HG03159 (cell line): ENCODE data around the gene ACVR1.
"Not testable (repeated sequence)": the region's sequence is repeated elsewhere in the genome, so short reads cannot be mapped to it uniquely, and the experiment has no call there.

Experiments used
- ATAC-seq: cut with Tn5 transposase; IDR thresholded peaks from one replicate; pipeline ENCODE4 v1.9.1; 2021; ENCODE audit warnings: mild to moderate bottlenecking, moderate library complexity; ENCODE audit not compliant: unreplicated experiment

Gene ACVR1

GRCh38 chr2:157769856-157770255 lies 106.3 kb downstream of the ACVR1 start:
- ATAC-seq, result no peak

DNA sequence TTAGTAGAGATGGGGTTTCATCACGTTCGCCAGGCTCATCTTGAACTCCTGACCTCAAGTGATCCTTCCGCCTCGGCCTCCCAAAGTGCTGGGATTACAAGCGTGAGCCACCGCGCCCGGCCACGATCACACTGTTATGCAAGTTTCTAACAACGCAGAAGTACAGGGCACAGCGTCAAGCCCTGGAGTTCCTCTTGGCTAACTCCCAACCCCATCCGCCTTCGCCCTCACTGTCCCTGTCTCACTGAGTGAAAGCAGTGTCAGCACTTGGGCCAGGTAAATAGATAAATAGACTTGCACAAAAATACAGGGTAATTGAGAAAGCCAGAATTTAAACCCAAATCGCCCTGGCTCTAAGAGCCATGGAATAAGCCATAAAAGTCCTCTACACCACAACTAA lies 111.7 kb downstream of the ACVR1 start:
- no peak for ATAC-seq

DNA sequence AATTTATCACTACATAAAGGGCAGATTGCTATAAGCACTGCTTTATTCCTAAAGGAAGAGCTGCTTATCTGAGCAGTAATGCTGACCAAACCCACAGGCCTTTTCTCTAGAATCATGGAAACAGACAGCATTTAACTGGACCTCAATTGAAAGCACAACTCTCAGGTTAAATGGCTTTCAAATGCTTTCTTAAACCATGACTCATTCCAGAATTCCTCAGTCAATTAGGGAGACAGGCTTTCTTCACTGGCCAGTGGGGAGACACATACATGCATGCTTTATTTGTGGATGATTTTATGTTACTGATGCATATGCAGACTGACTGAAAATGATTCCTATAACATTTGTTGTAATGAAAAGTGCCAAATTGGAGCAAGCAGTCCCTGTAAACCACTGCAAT lies 114.6 kb downstream of the ACVR1 start:
- ATAC-seq, result no peak

DNA sequence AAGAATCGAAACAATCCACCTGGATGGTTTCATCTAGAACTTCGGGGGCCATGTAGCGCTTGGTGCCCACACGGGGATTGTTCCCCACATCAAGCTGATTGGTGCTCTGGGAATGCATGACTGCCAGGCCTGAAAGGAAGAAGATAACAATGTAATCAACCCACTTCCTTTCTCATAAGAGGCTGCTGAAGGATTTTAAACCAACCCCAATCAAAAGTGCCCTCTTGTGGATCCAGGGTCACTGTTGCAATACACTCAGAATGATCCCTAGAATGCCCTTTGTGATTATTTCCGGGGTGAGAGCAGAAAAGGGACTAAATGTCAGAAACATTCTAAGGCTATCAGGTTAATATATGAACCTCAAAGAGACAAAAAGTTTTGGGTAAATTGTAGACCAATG lies 115.2 kb downstream of the ACVR1 start:
- no peak for ATAC-seq

- no peak for ATAC-seq
Observed at GRCh38 chr2:157759855-157760254, 116.3 kb downstream of the ACVR1 start.

DNA sequence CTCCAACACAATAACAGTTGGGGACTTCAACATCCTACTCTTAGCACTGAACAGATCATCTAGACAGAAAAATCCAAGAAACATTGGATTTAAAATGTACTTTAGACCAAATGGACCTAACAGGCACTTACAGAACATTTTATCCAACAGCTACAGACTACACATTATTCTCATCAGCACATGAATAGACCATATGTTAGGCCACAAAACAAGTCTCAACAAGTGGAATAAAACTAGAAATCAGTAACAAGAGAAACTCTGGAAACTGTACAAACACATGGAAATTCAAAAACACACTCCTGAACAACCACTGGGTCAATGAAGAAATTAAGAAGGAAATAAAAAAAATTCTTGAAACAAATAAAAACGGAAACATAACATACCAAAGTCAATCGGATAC lies 117.5 kb downstream of the ACVR1 start:
- ATAC-seq, result no peak

DNA sequence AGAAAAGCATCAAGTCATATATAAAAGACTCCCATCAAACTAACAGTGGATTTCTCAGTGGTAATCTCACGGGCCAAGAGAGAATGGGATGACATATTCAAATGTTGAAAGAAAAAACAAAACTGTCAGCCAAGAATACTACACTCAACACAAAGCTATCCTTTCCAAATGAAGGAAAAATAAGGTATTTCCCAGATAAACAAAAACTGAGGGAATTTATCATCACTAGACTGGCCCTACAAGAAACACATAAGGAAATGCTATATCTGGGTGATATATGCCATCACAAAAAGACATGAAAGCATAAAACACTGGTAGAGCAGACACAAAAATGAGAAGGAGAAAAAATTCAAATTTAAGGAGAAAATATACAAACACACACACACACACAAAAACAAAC lies 118.6 kb downstream of the ACVR1 start:
- no peak for ATAC-seq

- ATAC-seq, result not testable (repeated sequence)
Observed at GRCh38 chr2:157756447-157756846, 119.7 kb downstream of the ACVR1 start.

DNA sequence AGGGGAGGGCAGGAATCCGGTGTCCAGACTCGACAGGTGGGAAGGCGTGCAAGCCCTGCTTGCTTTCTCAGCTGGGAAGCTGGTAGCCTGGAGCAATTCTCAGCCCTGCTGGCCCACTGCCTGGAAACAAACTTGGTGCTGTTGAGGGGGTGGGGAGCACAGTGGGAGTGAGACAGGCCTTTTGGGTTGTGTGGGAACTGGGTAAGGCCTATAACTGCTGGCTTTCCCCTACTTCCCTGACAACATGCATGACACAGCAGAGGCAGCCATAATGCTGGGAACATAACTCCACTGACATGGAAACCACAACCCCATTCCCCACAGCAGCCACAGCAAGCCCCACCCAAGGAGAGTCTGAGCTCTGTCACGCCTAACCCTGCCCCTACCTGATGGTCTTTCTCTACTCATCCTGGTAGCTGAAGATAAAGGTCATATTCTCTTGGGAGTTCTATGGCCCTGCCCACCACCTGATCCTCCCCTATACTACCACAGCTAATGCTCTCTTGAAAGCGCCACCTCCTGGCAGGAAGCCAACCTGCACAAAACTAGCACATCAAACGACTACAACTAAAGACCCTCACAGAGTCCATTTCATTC lies 124.6 kb downstream of the ACVR1 start:
- peak; percentile 59 for ATAC-seq

GRCh38 chr2:157749684-157750083 lies 126.4 kb downstream of the ACVR1 start:
- ATAC-seq, result no peak

- ATAC-seq, result no peak
Observed at GRCh38 chr2:157748371-157749142, 127.6 kb downstream of the ACVR1 start.

- ATAC-seq, result peak; percentile 52
Observed at GRCh38 chr2:157747695-157748370, 128.3 kb downstream of the ACVR1 start.

DNA sequence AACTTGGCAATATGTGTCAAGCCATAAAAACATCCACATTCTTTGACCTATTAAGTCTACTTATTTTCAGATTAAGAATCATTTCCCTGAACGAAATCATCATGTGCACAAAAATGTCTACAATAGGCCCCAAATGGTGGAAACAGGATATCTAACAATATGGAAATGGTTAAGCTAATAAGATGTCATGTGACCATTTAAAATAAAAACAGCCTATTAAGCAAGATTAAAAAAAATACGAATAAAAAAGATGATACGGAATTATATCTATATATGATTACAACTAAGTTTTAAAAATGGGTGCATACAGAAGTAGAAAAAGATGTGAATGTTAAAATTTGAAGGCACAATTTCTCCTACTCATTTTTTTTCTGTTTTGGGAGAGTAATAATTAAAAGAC lies 128.8 kb downstream of the ACVR1 start:
- no peak for ATAC-seq

GRCh38 chr2:157746234-157746950 lies 129.7 kb downstream of the ACVR1 start:
- ATAC-seq, result no peak

DNA sequence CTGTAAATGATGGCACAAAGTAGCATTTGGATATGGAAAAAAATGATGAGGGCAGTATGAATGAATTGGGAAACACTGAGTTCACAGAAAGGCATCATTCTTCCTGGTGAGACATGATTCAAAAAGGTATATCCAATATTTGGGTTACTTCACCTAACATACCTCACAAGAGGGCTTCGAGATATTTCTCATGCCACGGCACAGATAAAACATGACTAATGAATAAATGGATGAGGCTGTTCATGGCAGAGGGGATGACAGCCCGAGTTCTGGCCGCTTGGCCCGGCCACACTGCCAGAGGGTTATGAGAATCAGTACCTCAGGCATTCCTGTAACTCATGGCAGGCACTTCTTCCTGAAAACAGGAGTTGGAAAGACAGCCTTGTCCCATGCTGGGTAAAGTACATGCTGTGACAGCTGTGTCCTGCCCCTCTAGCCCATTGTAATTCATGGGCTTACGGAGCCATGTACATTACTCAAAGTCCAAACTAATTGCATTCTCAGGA lies 131.5 kb downstream of the ACVR1 start:
- ATAC-seq, result no peak

DNA sequence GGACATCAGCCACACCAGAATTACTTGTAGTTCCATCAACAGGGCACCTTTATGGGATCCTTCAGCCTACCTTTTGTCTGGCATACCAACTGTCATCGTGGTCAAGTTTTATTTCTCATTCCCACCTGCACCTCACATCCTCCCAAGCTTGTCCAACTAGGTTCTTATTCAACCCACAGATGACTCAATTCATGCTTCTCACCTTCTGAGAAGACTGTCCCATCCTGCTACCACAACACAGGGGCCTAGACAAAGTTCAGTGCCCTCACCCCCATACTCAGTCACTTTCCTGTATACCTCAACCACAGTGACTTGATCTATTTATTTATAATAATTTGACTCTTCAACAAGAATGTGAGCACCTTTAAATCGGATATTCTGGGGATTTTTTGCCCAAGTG lies 133.1 kb downstream of the ACVR1 start:
- ATAC-seq, result peak; percentile 65

DNA sequence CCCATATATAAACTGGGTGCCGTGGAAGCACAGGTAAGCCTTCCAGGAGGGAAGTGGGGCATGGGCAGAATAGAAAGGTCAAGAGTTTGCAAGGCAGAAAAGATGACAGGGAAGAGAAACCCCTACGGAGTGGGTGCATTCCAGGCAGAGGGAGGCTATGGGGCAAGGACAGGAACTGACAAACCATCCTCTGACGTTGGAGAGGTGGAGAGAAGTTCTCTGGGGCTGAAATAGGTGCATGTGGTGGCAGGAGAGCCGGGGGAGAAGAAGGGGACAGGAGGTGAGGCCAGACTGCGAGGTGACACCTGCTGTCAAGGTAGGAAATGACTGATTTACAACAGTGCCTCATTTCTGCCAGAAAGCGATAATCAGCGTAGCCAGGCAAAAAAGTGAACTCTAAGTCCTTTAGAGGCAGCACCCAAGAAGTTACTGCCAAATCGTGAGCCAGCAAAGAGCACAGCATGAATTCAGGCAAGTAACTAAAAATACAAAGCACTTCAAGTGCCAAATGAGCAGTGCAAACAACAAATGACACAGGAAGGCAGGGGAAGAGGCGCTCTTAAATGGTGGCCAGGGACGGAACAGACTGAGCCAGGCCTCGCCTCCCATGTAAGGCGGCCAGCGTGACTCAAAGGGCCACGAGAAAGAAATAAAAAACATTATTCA lies 134.2 kb downstream of the ACVR1 start:
- no peak for ATAC-seq

DNA sequence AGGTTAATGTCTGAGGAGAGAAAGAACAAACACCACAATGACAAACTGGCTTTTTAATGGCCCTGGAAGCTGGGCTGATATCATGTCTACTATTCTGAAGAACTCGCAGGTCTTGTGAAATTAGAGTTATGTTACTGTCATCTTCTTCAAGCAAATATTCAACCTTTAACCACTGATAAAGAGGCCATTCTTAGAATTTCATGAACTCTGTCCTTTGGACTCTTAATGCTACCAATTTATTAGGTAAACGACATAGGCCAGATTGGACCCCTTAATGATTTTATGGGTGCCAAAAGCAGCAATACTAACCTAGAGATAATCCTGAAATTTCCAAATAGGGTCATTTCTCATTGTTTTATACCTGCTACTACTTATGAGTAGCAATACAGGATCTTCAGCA lies 138.5 kb downstream of the ACVR1 start:
- ATAC-seq, result no peak

DNA sequence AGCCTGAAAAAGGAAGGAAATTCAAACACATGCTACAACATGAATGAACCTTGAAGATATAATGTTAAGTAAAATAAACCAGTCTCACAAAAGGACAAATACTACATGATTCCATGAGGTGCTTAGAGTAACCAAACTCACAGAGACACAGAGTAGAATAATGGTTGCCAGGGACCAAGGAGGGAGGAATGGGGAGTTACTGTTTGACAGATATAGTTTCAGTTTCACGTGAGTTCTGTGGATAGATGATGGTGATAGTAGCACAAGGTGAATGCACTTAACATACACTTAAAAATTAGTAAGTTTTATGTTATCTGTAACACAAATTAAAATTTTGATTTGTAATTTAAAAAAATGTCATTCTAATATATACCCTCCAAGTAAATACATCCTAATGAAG lies 140.6 kb downstream of the ACVR1 start:
- ATAC-seq, result no peak

DNA sequence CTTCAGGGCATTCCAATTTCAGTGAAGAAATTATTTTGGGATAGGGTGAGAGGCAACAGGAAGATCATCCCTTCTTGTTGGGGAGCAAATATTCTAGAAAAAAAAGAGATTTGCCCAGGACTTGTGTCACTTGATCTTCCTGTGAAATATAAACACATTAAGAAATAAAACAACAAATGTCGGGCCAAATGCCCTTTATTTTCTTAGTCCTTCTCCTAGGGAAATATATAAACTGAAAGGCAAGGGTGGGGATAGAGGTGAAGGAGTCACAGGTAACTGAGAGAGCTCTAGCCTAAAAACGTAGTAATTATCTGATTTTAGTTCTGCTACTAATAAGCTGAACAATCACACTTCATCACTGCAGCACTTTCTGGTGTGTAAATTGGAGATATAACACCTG lies 142.9 kb downstream of the ACVR1 start:
- no peak for ATAC-seq

DNA sequence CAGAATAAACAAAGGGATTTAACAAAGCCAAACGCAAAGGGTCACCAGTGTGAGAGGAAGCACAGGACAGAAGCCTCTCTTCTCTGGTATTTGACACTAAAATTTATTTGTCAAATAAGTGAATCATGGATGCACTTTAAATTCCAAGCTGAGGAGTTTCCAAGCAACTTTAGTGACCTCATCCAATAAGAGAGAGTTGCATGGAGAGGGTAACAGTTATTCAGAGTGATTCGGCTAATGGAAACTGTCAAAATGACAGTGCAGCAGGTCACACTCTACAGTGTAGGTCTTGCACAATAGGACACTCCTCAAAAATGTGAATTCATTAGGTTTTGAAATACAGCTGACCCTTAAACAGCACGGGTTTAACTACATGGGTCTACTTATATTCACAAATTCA lies 143.5 kb downstream of the ACVR1 start:
- no peak for ATAC-seq
